GM12878 (cell line): ENCODE results near the gene NAALADL2. TPM values are rescaled to one million over a fixed set of nuclear protein-coding genes. Genes with fewer than 3 reads are reported as not detected.

ENCODE experiments used
- ATAC-seq: fragments of 200-7000 bp; cut with Tn5 transposase; 3 replicates; pipeline ENCODE4 v1.9.1; 2020; ENCODE audit warnings: mild to moderate bottlenecking, moderate library complexity
- BruUV-seq: library from RNA; stranded (reverse); fragments of 400-500 nt; replicated peaks from 2 replicates; lab custom pipeline; 2021; lab: Mats Ljungman, UMichigan
- CTCF ChIA-PET: fragments of 300-600 bp; sonication (Branson Sonifier 250); formaldehyde crosslinking; extraction: SDS; loops from one replicate; lab custom pipeline; 2021; ENCODE audit warnings: inconsistent platforms; lab: Yijun Ruan, JAX
- POLR2A ChIA-PET: fragments of 350-600 bp; formaldehyde crosslinking; extraction: SDS; loops from one replicate; lab custom pipeline; 2021; ENCODE audit warnings: inconsistent platforms; lab: Charles Lee
- RAD21 ChIA-PET: fragments of 300-600 bp; sonication (Branson Sonifier 250); formaldehyde crosslinking; loops from one replicate; lab custom pipeline; 2023; ENCODE audit warnings: antibody characterized with exemption; ENCODE audit not compliant: unreplicated experiment; lab: Charles Lee
- SMC1A ChIA-PET: fragments of 300-600 bp; sonication (Branson Sonifier 250); formaldehyde crosslinking; loops from one replicate; lab custom pipeline; 2023; ENCODE audit not compliant: unreplicated experiment, uncharacterized antibody; lab: Charles Lee
- DNase-seq: peaks from one replicate; pipeline ENCODE4 v3.0.0-alpha.2; 2011; ENCODE audit warnings: low read depth, low spot score
- FAIRE-seq: peaks from 3 replicates; lab custom pipeline; 2011; peaks lifted over from hg19 to GRCh38; lab: Jason Lieb, UNC
- H2AFZ ChIP-seq: 2 replicates; pipeline ENCODE4 v1.6.0; 2011; ENCODE audit warnings: low read depth, low read length, control low read depth; ENCODE audit not compliant: control insufficient read depth
- H3K27ac ChIP-seq: 2 replicates; pipeline ENCODE4 v1.5.1; 2011; ENCODE audit warnings: control low read depth; ENCODE audit not compliant: control insufficient read depth, insufficient read depth
- H3K27me3 ChIP-seq, 2 experiments: replicated peaks in 1 of 2; 2 replicates each; pipeline versions ENCODE4 v1.6.0 to v1.6.1; 2011; ENCODE audit warnings: low read length in 1 of 2; ENCODE audit not compliant: control insufficient read depth in 2 of 2, insufficient read depth in 2 of 2
- H3K36me3 ChIP-seq, 2 experiments: 2 replicates each; pipeline ENCODE4 v1.5.1; 2011; ENCODE audit warnings: low read length in 1 of 2; ENCODE audit not compliant: control insufficient read depth in 2 of 2, insufficient read depth in 2 of 2
- H3K4me1 ChIP-seq: 2 replicates; pipeline ENCODE4 v1.6.1; 2011; ENCODE audit warnings: mild to moderate bottlenecking, low read length, moderate library complexity, mixed read lengths; ENCODE audit not compliant: control insufficient read depth, insufficient read depth
- H3K4me2 ChIP-seq: 2 replicates; pipeline ENCODE4 v1.6.0; 2011; ENCODE audit warnings: control low read depth; ENCODE audit not compliant: control insufficient read depth, insufficient read depth
- H3K4me3 ChIP-seq: fragments of 200-600 bp; sonication (generic); 2 replicates; pipeline ENCODE4 v1.5.1; 2016
- H3K79me2 ChIP-seq: 2 replicates; pipeline ENCODE4 v1.6.0; 2011; ENCODE audit warnings: low read length; ENCODE audit not compliant: control insufficient read depth, insufficient read depth
- H3K9ac ChIP-seq: 2 replicates; pipeline ENCODE4 v1.8.0; 2011; ENCODE audit warnings: low read length, control low read depth, mixed read lengths; ENCODE audit not compliant: control insufficient read depth, insufficient read depth
- H3K9me3 ChIP-seq: replicated peaks from 3 replicates; pipeline ENCODE4 v1.5.1; 2011; ENCODE audit warnings: mild to moderate bottlenecking, low read length; ENCODE audit not compliant: control insufficient read depth, insufficient read depth
- H4K20me1 ChIP-seq: 2 replicates; pipeline ENCODE4 v1.6.0; 2011; ENCODE audit not compliant: control insufficient read depth, insufficient read depth
- CHD1 ChIP-seq: IDR thresholded peaks from 2 replicates; pipeline ENCODE4 v1.6.1; 2012; ENCODE audit warnings: low read depth, low read length, improper control_type of control experiment
- FOS ChIP-seq: IDR thresholded peaks from 3 replicates; pipeline ENCODE4 v1.6.1; 2011; ENCODE audit warnings: borderline replicate concordance; ENCODE audit not compliant: insufficient read length; ENCODE audit errors: extremely low read depth
- JUND ChIP-seq: IDR thresholded peaks from 2 replicates; pipeline ENCODE4 v1.6.1; 2012; ENCODE audit warnings: low read depth, mild to moderate bottlenecking, low read length, improper control_type of control experiment, moderate library complexity
- KDM1A ChIP-seq: fragments of 200-600 bp; sonication (generic); IDR thresholded peaks from 2 replicates; pipeline ENCODE4 v1.6.1; 2016; ENCODE audit warnings: borderline replicate concordance
- MEF2A ChIP-seq: IDR thresholded peaks from 2 replicates; pipeline ENCODE4 v1.6.1; 2011; ENCODE audit warnings: low read depth, mild to moderate bottlenecking, low read length, moderate library complexity; ENCODE audit not compliant: insufficient read depth
- NFXL1 ChIP-seq: fragments of 450-650 bp; IDR thresholded peaks from 2 replicates; pipeline ENCODE4 v1.6.1; 2017; ENCODE audit warnings: antibody characterized with exemption, mild to moderate bottlenecking, borderline replicate concordance
- NR2C2 ChIP-seq: IDR thresholded peaks from 2 replicates; pipeline ENCODE4 v1.6.1; 2011; ENCODE audit warnings: borderline replicate concordance, low read depth; ENCODE audit not compliant: control insufficient read depth, insufficient read length
- POLR2AphosphoS5 ChIP-seq: IDR thresholded peaks from 2 replicates; pipeline ENCODE4 v1.6.1; 2011; ENCODE audit warnings: mild to moderate bottlenecking, low read length, inconsistent platforms
- POU2F2 ChIP-seq: IDR thresholded peaks from 3 replicates; pipeline ENCODE4 v1.6.1; 2011; ENCODE audit warnings: low read depth, mild to moderate bottlenecking, low read length, borderline replicate concordance
- SIX5 ChIP-seq: IDR thresholded peaks from 2 replicates; pipeline ENCODE4 v1.6.1; 2011; ENCODE audit warnings: mild to moderate bottlenecking, low read depth, low read length, moderate library complexity; ENCODE audit not compliant: severe bottlenecking
- SUZ12 ChIP-seq: fragments of 200-600 bp; sonication (generic); IDR thresholded peaks from one replicate; pipeline ENCODE4 v1.6.1; 2018; ENCODE audit warnings: antibody characterized with exemption, mild to moderate bottlenecking; ENCODE audit not compliant: unreplicated experiment
- WRNIP1 ChIP-seq: IDR thresholded peaks from 2 replicates; pipeline ENCODE4 v1.6.1; 2011; ENCODE audit warnings: low read depth, low read length, improper control_type of control experiment, borderline replicate concordance
- WGBS: methylation state at CpG from one replicate; pipeline ENCODE4 v1.1.6; 2016; ENCODE audit warnings: low lambda C conversion rate; ENCODE audit not compliant: insufficient replicate concordance, insufficient coverage; ENCODE audit errors: missing lambda C conversion rate; 5-methylcytosine and 5-hydroxymethylcytosine counted together
- in situ Hi-C: fragments of 300-500 bp; cut with MboI; formaldehyde crosslinking; loops from 9 replicates; pipeline ENCODE4 v1.14.3; 2018; ENCODE audit warnings: mixed read lengths
- intact Hi-C: fragments of 100-400 bp; cut with micrococcal nuclease; formaldehyde crosslinking; loops from one replicate; pipeline ENCODE4 v1.14.2; 2022; ENCODE audit not compliant: unreplicated experiment
- polyA plus RNA-seq, 11 experiments: library from polyadenylated mRNA; depleted of rRNA in 4 of 11; unstranded in 6 of 11; stranded (reverse) in 5 of 11; fragments of >200 nt; fragmentation: Nextera tagmentation in 4 of 11; fragmentation: Illumina TruSeq in 1 of 11; extraction: Ambion mirVana in 4 of 11; extraction: Trizol in 1 of 11; gene quantifications; 1 replicate in 1 of 11; 2 replicates in 10 of 11; pipeline versions ENCODE4 v1.2.1 to v1.2.3, GENCODE V29; 2011 to 2016; ENCODE audit warnings: inconsistent platforms in 2 of 11, missing spikeins in 2 of 11, low read depth in 1 of 11
- total RNA-seq, 4 experiments: library from RNA; depleted of rRNA in 3 of 4; stranded (reverse); fragments of >200 nt in 3 of 4; fragmentation: Illumina TruSeq in 1 of 4; extraction: Trizol in 1 of 4; gene quantifications; 2 replicates each; pipeline versions ENCODE4 v1.2.1 to v1.2.3, GENCODE V29; 2013 to 2021
- TF ChIP-seq, protein P1 (sequence below): fragments of 450-650 bp; formaldehyde crosslinking; IDR thresholded peaks from 2 replicates; pipeline ENCODE4 v1.4.0; 2020; ENCODE audit warnings: mild to moderate bottlenecking, moderate library complexity
- TF ChIP-seq, protein P2 (sequence below): fragments of 450-650 bp; IDR thresholded peaks from 2 replicates; pipeline ENCODE4 v1.6.1; 2017; ENCODE audit warnings: low read depth, mild to moderate bottlenecking, moderate library complexity

The NAALADL2 gene
- total and polyA plus RNA-seq, 10 of the 15 experiments (the other 5 are each of a cell fraction or from before 2014, with no cell fraction given) = 0.06 to 10.8 (median 0.46) TPM

DNA sequence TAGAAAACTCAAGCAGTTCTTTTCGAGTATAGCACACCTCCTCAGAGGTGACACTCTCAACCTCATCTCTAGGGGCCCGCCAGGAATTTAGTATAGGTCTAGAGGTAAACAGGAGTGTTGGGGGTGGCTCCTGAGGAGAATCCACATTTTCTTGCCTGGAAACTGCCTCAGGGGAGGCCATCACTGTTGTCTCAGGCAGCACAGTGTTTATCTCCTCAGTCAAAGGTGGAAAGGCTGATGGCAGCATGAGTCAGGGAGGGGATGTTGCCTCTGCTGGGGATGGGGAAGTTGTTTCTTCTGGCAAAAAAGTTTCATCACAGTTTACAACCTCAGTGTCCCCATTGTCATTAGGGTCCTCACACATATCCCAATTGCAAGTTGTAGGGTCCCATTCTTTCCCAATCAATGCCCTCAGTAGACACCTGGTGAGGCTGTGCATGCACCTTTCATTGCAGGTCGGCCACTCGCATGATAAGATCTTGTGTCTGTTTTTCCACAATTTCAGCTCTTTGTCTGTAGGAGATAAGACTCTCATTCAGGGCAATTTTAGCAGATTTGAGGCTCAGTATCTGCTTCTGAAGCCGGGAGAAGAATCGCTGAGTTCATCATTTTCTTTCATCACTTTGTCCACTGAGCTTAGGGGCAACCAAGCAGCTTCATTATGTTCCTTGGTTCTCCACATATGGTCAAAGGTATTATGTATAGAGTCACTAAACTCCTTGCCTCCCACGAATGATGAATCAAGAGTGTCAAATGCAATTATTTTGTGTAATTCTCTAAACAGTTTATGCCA is 25.8 kb downstream of the NAALADL2 start (continued):
- TF ChIP-seq, protein P1, sequence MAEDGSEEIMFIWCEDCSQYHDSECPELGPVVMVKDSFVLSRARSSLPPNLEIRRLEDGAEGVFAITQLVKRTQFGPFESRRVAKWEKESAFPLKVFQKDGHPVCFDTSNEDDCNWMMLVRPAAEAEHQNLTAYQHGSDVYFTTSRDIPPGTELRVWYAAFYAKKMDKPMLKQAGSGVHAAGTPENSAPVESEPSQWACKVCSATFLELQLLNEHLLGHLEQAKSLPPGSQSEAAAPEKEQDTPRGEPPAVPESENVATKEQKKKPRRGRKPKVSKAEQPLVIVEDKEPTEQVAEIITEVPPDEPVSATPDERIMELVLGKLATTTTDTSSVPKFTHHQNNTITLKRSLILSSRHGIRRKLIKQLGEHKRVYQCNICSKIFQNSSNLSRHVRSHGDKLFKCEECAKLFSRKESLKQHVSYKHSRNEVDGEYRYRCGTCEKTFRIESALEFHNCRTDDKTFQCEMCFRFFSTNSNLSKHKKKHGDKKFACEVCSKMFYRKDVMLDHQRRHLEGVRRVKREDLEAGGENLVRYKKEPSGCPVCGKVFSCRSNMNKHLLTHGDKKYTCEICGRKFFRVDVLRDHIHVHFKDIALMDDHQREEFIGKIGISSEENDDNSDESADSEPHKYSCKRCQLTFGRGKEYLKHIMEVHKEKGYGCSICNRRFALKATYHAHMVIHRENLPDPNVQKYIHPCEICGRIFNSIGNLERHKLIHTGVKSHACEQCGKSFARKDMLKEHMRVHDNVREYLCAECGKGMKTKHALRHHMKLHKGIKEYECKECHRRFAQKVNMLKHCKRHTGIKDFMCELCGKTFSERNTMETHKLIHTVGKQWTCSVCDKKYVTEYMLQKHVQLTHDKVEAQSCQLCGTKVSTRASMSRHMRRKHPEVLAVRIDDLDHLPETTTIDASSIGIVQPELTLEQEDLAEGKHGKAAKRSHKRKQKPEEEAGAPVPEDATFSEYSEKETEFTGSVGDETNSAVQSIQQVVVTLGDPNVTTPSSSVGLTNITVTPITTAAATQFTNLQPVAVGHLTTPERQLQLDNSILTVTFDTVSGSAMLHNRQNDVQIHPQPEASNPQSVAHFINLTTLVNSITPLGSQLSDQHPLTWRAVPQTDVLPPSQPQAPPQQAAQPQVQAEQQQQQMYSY (CRISPR knock-in tag) = no peak
- TF ChIP-seq NR2C2 = no peak

DNA sequence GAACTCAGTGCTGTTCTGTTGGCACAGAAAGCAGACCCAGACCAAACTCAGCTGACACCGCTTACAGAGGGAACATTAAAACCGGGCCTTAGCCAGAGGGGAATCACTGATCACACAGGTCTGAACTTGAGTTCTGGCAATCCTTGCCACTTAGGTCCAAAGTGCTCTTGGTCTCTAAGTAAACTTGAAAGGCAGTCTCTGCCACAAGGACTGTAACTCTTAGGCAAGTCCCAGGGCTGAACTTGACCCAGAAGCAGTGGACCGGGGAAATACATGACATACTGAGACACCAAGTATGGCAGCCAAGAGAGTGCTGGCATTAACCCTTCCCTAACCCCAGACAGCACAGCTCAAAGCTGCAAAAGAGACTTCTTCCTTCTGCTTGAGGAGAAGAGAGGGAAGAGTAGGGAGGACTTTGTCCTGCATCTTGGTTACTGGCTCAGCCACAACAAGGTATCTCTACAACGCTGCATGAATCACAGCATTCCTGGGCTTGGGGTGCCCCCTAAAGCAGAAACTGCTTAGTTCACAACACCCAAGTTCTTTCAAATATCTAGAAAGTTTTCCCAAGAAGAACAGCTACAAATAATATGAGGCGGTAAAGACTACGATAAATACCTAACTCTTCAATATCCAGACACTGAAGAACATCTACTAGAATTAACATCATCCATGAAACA is 32.5 kb downstream of the NAALADL2 start:
- in situ Hi-C loops (no loop called here), intact Hi-C loops (no loop called here)
- H2AFZ ChIP-seq = no peak overlapping the region
- no peaks in the 10 kb centered on the region for H3K36me3 ChIP-seq
- H3K4me3 ChIP-seq = no peak overlapping the region
- no peaks in the 10 kb centered on the region for H3K27me3 ChIP-seq
- no peaks in the 10 kb centered on the region for H3K79me2 ChIP-seq
- DNase-seq (no peak), FAIRE-seq (no peak), ATAC-seq (no peak)
- H3K9me3 ChIP-seq = no peaks in the 10 kb centered on the region
- POLR2A ChIA-PET = no interaction called here
- no peak overlapping the region for H3K27ac ChIP-seq
- no peaks in the 10 kb centered on the region for H3K4me1 ChIP-seq
- H3K9ac ChIP-seq = no peak overlapping the region
- SMC1A ChIA-PET = interaction anchor here (0.6 kb wide), 1 partner anchor 26 kb away, joined by 3 read pairs; no protein-coding TSS in a partner anchor
- no peaks in the 10 kb centered on the region for H4K20me1 ChIP-seq
- BruUV-seq = no TSS peak
- CTCF ChIA-PET = interaction anchor here (1.1 kb wide), 1 partner anchor 13 kb away, joined by 4 read pairs; no protein-coding TSS in a partner anchor
- no peak overlapping the region for H3K4me2 ChIP-seq
- WGBS = 71% methylated on average over 6 of the region's 6 CpGs
- RAD21 ChIA-PET = no interaction called here
- no peak for TF ChIP-seq FOS
- TF ChIP-seq CHD1 = no peak
- TF ChIP-seq WRNIP1 = no peak
- no peak for TF ChIP-seq KDM1A
- TF ChIP-seq MEF2A = no peak
- no peak for TF ChIP-seq JUND
- no peak for TF ChIP-seq SIX5
- TF ChIP-seq NFXL1 = no peak
- TF ChIP-seq SUZ12 = no peak
- TF ChIP-seq, protein P2, sequence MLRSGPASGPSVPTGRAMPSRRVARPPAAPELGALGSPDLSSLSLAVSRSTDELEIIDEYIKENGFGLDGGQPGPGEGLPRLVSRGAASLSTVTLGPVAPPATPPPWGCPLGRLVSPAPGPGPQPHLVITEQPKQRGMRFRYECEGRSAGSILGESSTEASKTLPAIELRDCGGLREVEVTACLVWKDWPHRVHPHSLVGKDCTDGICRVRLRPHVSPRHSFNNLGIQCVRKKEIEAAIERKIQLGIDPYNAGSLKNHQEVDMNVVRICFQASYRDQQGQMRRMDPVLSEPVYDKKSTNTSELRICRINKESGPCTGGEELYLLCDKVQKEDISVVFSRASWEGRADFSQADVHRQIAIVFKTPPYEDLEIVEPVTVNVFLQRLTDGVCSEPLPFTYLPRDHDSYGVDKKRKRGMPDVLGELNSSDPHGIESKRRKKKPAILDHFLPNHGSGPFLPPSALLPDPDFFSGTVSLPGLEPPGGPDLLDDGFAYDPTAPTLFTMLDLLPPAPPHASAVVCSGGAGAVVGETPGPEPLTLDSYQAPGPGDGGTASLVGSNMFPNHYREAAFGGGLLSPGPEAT = no peak
- TF ChIP-seq POLR2AphosphoS5 = no peak
- TF ChIP-seq POU2F2 = no peak
